Nephron progenitor cell (in vitro differentiated cells): ENCODE results near the gene TEDC1.

Experiments
- DNase-seq: peaks from one replicate; pipeline ENCODE4 v3.0.0; 2021
- H3K27ac Mint-ChIP-seq: 2 replicates; pipeline ENCODE4 v1.8.0; 2021; ENCODE audit warnings: mild to moderate bottlenecking, moderate library complexity, mixed read lengths
- H3K27me3 Mint-ChIP-seq: 2 replicates; pipeline ENCODE4 v1.8.0; 2021; ENCODE audit warnings: mild to moderate bottlenecking, low read depth, mixed read lengths; ENCODE audit not compliant: poor library complexity
- H3K36me3 Mint-ChIP-seq: 2 replicates; pipeline ENCODE4 v1.8.0; 2021; ENCODE audit warnings: low read depth, mixed read lengths
- H3K4me1 Mint-ChIP-seq: 2 replicates; pipeline ENCODE4 v1.8.0; 2021; ENCODE audit warnings: mixed read lengths
- H3K4me3 Mint-ChIP-seq: 2 replicates; pipeline ENCODE4 v1.8.0; 2021; ENCODE audit warnings: mild to moderate bottlenecking, moderate library complexity, mixed read lengths
- H3K9me3 Mint-ChIP-seq: 2 replicates; pipeline ENCODE4 v1.8.0; 2021; ENCODE audit warnings: mild to moderate bottlenecking, moderate library complexity, mixed read lengths
- TF ChIP-seq, protein P1 (sequence below): fragments of 200-600 bp; sonication (generic); IDR thresholded peaks from 2 replicates; pipeline ENCODE4 v1.5.0; 2021; ENCODE audit warnings: antibody characterized with exemption

The TEDC1 gene

DNA sequence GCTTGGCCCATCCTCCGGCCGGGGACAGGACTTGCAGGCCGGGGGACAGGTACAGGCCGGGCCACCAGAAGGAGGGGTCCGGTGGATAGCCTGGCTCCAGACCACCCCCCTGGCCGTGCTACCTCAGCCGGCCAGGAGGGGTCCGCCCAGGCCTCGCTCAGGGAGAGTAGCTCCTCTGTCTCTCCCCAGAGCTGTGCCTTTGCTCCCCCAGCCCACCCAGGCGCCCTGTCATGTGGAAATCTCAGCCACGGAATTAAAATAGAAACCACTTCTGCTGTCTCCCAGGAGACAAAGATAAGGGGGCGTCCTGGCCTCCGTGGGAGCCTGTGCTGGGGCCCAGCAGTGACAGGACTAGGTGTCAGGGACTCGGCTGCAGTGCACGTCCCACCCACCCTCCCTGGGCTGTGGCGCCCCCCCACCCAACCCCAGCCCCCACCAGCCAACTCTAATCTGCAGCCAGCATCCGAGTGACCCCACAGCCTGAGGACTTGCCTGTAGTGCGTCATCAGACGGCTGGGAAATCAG lies 19.7 kb upstream of the TEDC1 start:
- Mint-ChIP-seq H3K9me3 (no peaks in the 10 kb centered on the region), H3K4me1 (peaks cover 5% of the 10 kb centered on the region), H3K4me3 (no peak overlapping the region), H3K36me3 (no peaks in the 10 kb centered on the region), H3K27me3 (peaks cover 10% of the 10 kb centered on the region), H3K27ac (no peak overlapping the region)
- TF ChIP-seq, protein P1, sequence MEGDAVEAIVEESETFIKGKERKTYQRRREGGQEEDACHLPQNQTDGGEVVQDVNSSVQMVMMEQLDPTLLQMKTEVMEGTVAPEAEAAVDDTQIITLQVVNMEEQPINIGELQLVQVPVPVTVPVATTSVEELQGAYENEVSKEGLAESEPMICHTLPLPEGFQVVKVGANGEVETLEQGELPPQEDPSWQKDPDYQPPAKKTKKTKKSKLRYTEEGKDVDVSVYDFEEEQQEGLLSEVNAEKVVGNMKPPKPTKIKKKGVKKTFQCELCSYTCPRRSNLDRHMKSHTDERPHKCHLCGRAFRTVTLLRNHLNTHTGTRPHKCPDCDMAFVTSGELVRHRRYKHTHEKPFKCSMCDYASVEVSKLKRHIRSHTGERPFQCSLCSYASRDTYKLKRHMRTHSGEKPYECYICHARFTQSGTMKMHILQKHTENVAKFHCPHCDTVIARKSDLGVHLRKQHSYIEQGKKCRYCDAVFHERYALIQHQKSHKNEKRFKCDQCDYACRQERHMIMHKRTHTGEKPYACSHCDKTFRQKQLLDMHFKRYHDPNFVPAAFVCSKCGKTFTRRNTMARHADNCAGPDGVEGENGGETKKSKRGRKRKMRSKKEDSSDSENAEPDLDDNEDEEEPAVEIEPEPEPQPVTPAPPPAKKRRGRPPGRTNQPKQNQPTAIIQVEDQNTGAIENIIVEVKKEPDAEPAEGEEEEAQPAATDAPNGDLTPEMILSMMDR: peak; percentile 39
- peak; percentile 58 for DNase-seq

- Mint-ChIP-seq H3K27ac (no peak overlapping the region), H3K4me3 (no peak overlapping the region), H3K36me3 (no peaks in the 10 kb centered on the region), H3K4me1 (peaks cover 5% of the 10 kb centered on the region), H3K9me3 (no peaks in the 10 kb centered on the region), H3K27me3 (peaks cover 10% of the 10 kb centered on the region)
- TF ChIP-seq, protein P1: no peak
- no peak for DNase-seq
Measured at GRCh38 chr14:105471823-105472485, 19.1 kb upstream of the TEDC1 start.

GRCh38 chr14:105472486-105472991 lies 18.5 kb upstream of the TEDC1 start:
- no peak overlapping the region for H3K4me3 Mint-ChIP-seq
- H3K36me3 Mint-ChIP-seq: no peaks in the 10 kb centered on the region
- H3K27me3 Mint-ChIP-seq: peaks cover 15% of the 10 kb centered on the region
- H3K9me3 Mint-ChIP-seq: peaks cover 3% of the 10 kb centered on the region
- H3K4me1 Mint-ChIP-seq: peaks cover 11% of the 10 kb centered on the region
- TF ChIP-seq, protein P1: no peak
- no peak for DNase-seq
- no peak overlapping the region for H3K27ac Mint-ChIP-seq

- no peak for DNase-seq
- no peak overlapping the region for H3K27ac Mint-ChIP-seq
- H3K9me3 Mint-ChIP-seq: peaks cover 3% of the 10 kb centered on the region
- H3K4me1 Mint-ChIP-seq: peaks cover 11% of the 10 kb centered on the region
- no peak overlapping the region for H3K4me3 Mint-ChIP-seq
- H3K27me3 Mint-ChIP-seq: peaks cover 19% of the 10 kb centered on the region
- H3K36me3 Mint-ChIP-seq: no peaks in the 10 kb centered on the region
- TF ChIP-seq, protein P1: no peak
Measured at GRCh38 chr14:105473033-105473676, 17.9 kb upstream of the TEDC1 start.

- H3K36me3 Mint-ChIP-seq: no peaks in the 10 kb centered on the region
- peaks cover 3% of the 10 kb centered on the region for H3K9me3 Mint-ChIP-seq
- no peak overlapping the region for H3K27ac Mint-ChIP-seq
- H3K4me1 Mint-ChIP-seq: peaks cover 11% of the 10 kb centered on the region
- peaks cover 20% of the 10 kb centered on the region for H3K27me3 Mint-ChIP-seq
- peak overlapping the region; percentile 68 for H3K4me3 Mint-ChIP-seq
- TF ChIP-seq, protein P1: no peak
- DNase-seq: peak; percentile 99
Measured at GRCh38 chr14:105473677-105474482, 17.2 kb upstream of the TEDC1 start.
